PC-9 (cell line): ENCODE data around the gene NARS2.

Experiments
- CTCF ChIP-seq: fragments of 200-600 bp; sonication (generic); conservative IDR thresholded peaks from 2 replicates; pipeline ENCODE4 v1.6.1; 2017; ENCODE audit warnings: mixed run types, antibody characterized with exemption, mild to moderate bottlenecking, moderate library complexity
- EZH2 ChIP-seq: fragments of 200-600 bp; sonication (generic); IDR thresholded peaks from 2 replicates; pipeline ENCODE4 v1.8.0; 2017; ENCODE audit warnings: antibody characterized with exemption, low read depth

- TF ChIP-seq CTCF (no peak), EZH2 (no peak)
Measured at GRCh38 chr11:78583889-78584288, 9.2 kb upstream of the NARS2 start.
